ENCODE results near the gene TMEM9B. TPM values are rescaled to one million over a fixed set of nuclear protein-coding genes. Genes with fewer than 3 reads are reported as not detected.

Gene TMEM9B
- total and polyA plus RNA-seq, 2 donors (not counting 1 experiment from before 2014, with no cell fraction given): 15.0 to 30.4 TPM

DNA sequence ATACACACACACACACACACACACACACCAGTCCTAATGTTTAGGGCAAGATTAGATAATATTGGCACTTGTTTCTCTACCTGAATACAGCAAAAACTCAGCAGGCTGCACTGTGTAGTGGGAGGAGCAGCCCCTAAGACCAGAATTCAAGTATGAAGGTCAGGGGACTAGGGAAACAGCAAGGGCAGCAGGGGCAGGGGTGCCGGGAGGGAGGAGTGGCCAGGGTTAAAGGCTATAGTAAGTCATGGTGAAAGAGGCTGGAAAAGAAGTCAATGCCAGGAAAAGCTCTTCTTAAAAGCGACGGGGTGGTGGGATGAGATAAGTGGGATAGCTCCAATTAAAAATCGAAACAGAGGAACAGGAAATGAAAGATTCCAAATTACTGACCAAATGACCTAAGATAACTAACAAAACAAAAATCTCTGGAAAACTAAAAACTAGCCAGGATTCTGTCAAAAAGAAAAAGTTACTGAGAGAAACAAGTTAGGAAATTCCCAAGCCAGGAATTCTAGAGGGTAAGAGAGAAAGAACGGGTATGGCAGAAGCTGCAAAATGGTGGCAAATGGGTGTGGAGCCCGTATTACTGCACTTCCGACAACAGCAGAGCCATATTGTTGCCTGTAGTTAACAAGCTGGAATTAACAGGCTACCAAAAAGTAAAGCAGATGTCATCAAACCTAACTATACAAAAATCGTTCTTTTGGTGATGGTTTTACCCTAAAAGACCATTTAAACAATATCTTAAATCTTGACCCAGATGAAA lies 22.7 kb downstream of the TMEM9B start:
- Histone ChIP-seq H3K27me3 (replicated peaks in 1 of 4; ENCODE audit: control extremely low read depth in 1 of 4, control insufficient read depth in 3 of 4, insufficient read depth in 4 of 4, low read length in 3 of 4) (no peaks in the 10 kb centered on the region), H2AFZ (ENCODE audit: insufficient read depth, low read depth, low read length, poor library complexity, severe bottlenecking) (no peak overlapping the region), H3K79me2 (ENCODE audit: control insufficient read depth, insufficient read depth, low read length) (no peaks in the 10 kb centered on the region), H3K4me3 (ENCODE audit: control extremely low read depth in 1 of 5, extremely low read depth in 1 of 5, insufficient read depth in 1 of 5, low read depth in 2 of 5, low read length in 4 of 5) (no peak overlapping the region), H3K36me3 (replicated peaks in 1 of 2; ENCODE audit: control extremely low read depth in 1 of 2, control insufficient read depth in 1 of 2, extremely low read depth in 1 of 2, insufficient read depth in 2 of 2, low read length in 1 of 2) (no peaks in the 10 kb centered on the region), H3K9ac (ENCODE audit: low read length) (no peak overlapping the region), H3K9me3 (ENCODE audit: control extremely low read depth in 1 of 3, control insufficient read depth in 2 of 3, insufficient read depth in 1 of 3, low read length in 2 of 3) (no peaks in the 10 kb centered on the region), H4K20me1 (ENCODE audit: control insufficient read depth, insufficient read depth, low read length, poor library complexity, severe bottlenecking) (no peaks in the 10 kb centered on the region), H3K4me1 (ENCODE audit: control insufficient read depth in 2 of 2, insufficient read depth in 2 of 2, low read length in 2 of 2) (no peaks in the 10 kb centered on the region), H3K4me2 (replicated peaks; ENCODE audit: low read depth, low read length, poor library complexity, severe bottlenecking) (no peak overlapping the region), H3K27ac (ENCODE audit: low read length in 2 of 2) (no peak overlapping the region)
- Mint-ChIP-seq H3K27ac (no peak overlapping the region), H3K27me3 (peaks cover 9% of the 10 kb centered on the region), H3K4me1 (peaks cover 3% of the 10 kb centered on the region), H3K9me3 (ENCODE audit: insufficient read depth) (no peaks in the 10 kb centered on the region), H3K4me3 (no peak overlapping the region)
- WGBS (ENCODE audit: insufficient coverage): 93% methylated on average over 2 of the region's 8 CpGs
- POLR2A ChIA-PET: no interaction called here
- no peak for ATAC-seq (ENCODE audit: low read depth)
- CTCF ChIA-PET: no interaction called here
- DNase-seq: no peak
- intact Hi-C loops (cut with micrococcal nuclease): no loop called here
- no peak for TF ChIP-seq CTCF (IDR thresholded peaks at IDR 0.05)
- TF ChIP-seq EZH2 (IDR thresholded peaks at IDR 0.05; ENCODE audit: borderline replicate concordance, insufficient read depth, low read depth, low read length, poor library complexity, severe bottlenecking): no peak

DNA sequence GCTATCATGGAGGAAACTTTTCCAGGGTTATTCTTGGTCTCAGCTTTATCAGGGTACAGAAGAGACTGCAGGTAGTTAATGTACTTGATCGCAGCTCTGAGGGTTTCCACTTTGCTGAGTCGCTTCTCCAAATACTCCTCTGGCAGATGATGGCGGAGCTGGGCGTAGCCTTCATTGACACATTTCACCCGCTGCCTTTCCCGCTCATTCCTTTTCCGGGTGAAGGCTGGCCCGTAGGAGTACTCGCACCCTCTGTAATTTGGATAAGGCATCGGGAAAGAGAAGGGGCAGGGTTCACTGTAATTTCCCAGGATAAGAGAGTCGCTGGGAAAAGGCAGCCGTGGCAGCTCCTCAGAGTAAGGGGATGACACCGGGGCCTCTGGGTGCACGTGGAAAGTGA lies 26.6 kb downstream of the TMEM9B start:
- ATAC-seq (ENCODE audit: low read depth): no peak
- POLR2A ChIA-PET: no interaction called here
- no peak overlapping the region for H3K4me3 Mint-ChIP-seq

More for the DNA sequence above, 26.6 kb downstream of the TMEM9B start:
- H2AFZ ChIP-seq (ENCODE audit: insufficient read depth, low read depth, low read length, poor library complexity, severe bottlenecking): no peak overlapping the region
- intact Hi-C loops (cut with micrococcal nuclease): no loop called here
- H3K9me3 ChIP-seq (ENCODE audit: control extremely low read depth in 1 of 3, control insufficient read depth in 2 of 3, insufficient read depth in 1 of 3, low read length in 2 of 3): no peaks in the 10 kb centered on the region
- no peaks in the 10 kb centered on the region for H3K36me3 ChIP-seq (replicated peaks in 1 of 2; ENCODE audit: control extremely low read depth in 1 of 2, control insufficient read depth in 1 of 2, extremely low read depth in 1 of 2, insufficient read depth in 2 of 2, low read length in 1 of 2)
- no peaks in the 10 kb centered on the region for H4K20me1 ChIP-seq (ENCODE audit: control insufficient read depth, insufficient read depth, low read length, poor library complexity, severe bottlenecking)
- Mint-ChIP-seq H3K4me1 (peaks cover 3% of the 10 kb centered on the region), H3K27me3 (peaks cover 9% of the 10 kb centered on the region), H3K9me3 (ENCODE audit: insufficient read depth) (no peaks in the 10 kb centered on the region), H3K27ac (no peak overlapping the region)
- H3K4me3 ChIP-seq (ENCODE audit: control extremely low read depth in 1 of 5, extremely low read depth in 1 of 5, insufficient read depth in 1 of 5, low read depth in 2 of 5, low read length in 4 of 5): no peak overlapping the region
- no peak for DNase-seq
- no peak overlapping the region for H3K27ac ChIP-seq (ENCODE audit: low read length in 2 of 2)
- no peaks in the 10 kb centered on the region for H3K4me1 ChIP-seq (ENCODE audit: control insufficient read depth in 2 of 2, insufficient read depth in 2 of 2, low read length in 2 of 2)
- no peaks in the 10 kb centered on the region for H3K27me3 ChIP-seq (replicated peaks in 1 of 4; ENCODE audit: control extremely low read depth in 1 of 4, control insufficient read depth in 3 of 4, insufficient read depth in 4 of 4, low read length in 3 of 4)
- no peaks in the 10 kb centered on the region for H3K79me2 ChIP-seq (ENCODE audit: control insufficient read depth, insufficient read depth, low read length)
- no peak overlapping the region for H3K9ac ChIP-seq (ENCODE audit: low read length)
- no peak overlapping the region for H3K4me2 ChIP-seq (replicated peaks; ENCODE audit: low read depth, low read length, poor library complexity, severe bottlenecking)
- WGBS (ENCODE audit: insufficient coverage): 91% methylated on average over 13 of the region's 14 CpGs
- no peak for TF ChIP-seq CTCF (IDR thresholded peaks at IDR 0.05)
- no peak for TF ChIP-seq EZH2 (IDR thresholded peaks at IDR 0.05; ENCODE audit: borderline replicate concordance, insufficient read depth, low read depth, low read length, poor library complexity, severe bottlenecking)
- CTCF ChIA-PET: interaction anchor here (1.1 kb wide), 1 partner anchor 22 kb away, joined by 7 read pairs; no protein-coding TSS in a partner anchor

All from B cell (primary cell).